ENCODE data around the gene TMPRSS2.

The TMPRSS2 gene

DNA sequence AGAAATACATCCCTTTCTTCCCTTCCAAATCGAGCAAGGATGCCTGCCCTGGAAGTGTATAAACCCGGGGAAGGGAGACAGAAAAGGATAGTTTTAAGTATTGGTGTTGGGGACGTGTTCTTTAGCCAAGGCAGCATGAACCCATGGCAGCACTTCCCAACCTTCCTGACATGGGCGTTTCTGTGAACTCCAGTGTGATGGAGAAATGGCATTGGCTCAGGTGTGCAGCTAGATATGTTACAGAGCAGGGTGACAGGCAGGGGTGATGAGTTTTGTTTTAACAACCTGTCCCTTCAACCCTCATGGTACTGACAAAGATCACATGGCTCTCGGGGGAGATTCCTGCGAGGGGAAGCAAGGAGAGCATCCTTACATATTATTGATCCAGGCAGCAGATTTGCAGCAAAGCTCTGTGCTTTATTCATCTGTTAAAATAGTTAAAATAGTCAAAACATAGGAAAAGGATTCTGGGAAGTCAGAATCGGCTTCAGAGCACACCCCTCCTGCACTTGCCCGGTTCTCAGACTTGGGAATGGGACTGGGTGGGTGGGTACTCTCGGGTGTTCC lies 78.0 kb downstream of the TMPRSS2 start:
- no peak for TF ChIP-seq SIN3A (IDR thresholded peaks at IDR 0.05; ENCODE audit: borderline replicate concordance, insufficient read depth, low read length)
- no peak for TF ChIP-seq POLR2AphosphoS5 (IDR thresholded peaks at IDR 0.05; ENCODE audit: low read depth, low read length)
- no peak for TF ChIP-seq TAF1 (IDR thresholded peaks at IDR 0.05; ENCODE audit: borderline replicate concordance, insufficient read depth, low read length)
- no peak for TF ChIP-seq FOXP2 (optimal IDR thresholded peaks at IDR 0.05; ENCODE audit: borderline replicate concordance, extremely low read depth, extremely low read length, insufficient read depth)
- TF ChIP-seq, protein P1, sequence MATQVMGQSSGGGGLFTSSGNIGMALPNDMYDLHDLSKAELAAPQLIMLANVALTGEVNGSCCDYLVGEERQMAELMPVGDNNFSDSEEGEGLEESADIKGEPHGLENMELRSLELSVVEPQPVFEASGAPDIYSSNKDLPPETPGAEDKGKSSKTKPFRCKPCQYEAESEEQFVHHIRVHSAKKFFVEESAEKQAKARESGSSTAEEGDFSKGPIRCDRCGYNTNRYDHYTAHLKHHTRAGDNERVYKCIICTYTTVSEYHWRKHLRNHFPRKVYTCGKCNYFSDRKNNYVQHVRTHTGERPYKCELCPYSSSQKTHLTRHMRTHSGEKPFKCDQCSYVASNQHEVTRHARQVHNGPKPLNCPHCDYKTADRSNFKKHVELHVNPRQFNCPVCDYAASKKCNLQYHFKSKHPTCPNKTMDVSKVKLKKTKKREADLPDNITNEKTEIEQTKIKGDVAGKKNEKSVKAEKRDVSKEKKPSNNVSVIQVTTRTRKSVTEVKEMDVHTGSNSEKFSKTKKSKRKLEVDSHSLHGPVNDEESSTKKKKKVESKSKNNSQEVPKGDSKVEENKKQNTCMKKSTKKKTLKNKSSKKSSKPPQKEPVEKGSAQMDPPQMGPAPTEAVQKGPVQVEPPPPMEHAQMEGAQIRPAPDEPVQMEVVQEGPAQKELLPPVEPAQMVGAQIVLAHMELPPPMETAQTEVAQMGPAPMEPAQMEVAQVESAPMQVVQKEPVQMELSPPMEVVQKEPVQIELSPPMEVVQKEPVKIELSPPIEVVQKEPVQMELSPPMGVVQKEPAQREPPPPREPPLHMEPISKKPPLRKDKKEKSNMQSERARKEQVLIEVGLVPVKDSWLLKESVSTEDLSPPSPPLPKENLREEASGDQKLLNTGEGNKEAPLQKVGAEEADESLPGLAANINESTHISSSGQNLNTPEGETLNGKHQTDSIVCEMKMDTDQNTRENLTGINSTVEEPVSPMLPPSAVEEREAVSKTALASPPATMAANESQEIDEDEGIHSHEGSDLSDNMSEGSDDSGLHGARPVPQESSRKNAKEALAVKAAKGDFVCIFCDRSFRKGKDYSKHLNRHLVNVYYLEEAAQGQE (IDR thresholded peaks at IDR 0.05; ENCODE audit: insufficient read depth in 1 of 2, low read depth in 2 of 2, low read length in 2 of 2), result no peak

DNA sequence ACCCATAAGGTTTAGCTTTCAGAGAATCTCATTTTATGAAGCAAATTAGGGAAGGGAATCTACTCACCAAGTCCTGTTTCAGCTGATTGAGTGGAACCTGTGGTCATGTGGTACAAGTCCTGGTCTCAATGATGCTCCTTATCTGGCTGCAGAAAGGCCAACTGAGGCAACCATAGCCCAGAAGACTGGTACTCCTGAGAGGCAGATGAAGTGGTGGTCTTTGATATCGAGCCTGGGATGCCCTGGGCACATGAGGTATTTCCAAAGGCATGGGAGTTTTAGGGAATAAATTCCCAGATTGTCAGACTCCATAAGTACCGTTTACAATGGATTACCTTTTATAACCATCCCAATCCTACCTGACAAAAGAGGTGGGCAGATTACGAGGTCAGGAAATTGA lies 78.7 kb downstream of the TMPRSS2 start:
- TF ChIP-seq, protein P1 (IDR thresholded peaks at IDR 0.05; ENCODE audit: insufficient read depth in 1 of 2, low read depth in 2 of 2, low read length in 2 of 2), result no peak
- TF ChIP-seq SIN3A (IDR thresholded peaks at IDR 0.05; ENCODE audit: borderline replicate concordance, insufficient read depth, low read length), result no peak
- TF ChIP-seq POLR2AphosphoS5 (IDR thresholded peaks at IDR 0.05; ENCODE audit: low read depth, low read length), result no peak
- TF ChIP-seq FOXP2 (optimal IDR thresholded peaks at IDR 0.05; ENCODE audit: borderline replicate concordance, extremely low read depth, extremely low read length, insufficient read depth), result no peak
- TF ChIP-seq TAF1 (IDR thresholded peaks at IDR 0.05; ENCODE audit: borderline replicate concordance, insufficient read depth, low read length), result no peak

DNA sequence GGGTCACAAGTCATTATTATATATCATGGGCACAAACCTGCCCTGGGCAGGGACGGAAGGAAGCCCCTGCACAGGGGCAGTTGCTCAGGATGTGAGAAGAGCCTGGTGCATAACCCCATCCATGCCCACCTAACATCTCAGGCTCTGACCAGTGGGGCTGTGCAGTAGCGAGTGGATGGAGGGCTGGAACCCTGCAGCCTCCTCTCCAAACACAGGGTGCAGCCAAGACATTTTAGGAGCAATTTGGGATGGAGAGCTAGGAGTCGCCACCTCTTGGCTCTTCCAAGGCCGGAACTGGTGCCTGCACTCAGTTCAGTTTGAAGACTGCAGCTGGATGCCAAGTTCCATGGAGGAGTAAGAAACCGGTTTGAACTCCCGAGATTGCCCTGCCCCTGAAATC lies 79.1 kb downstream of the TMPRSS2 start:
- TF ChIP-seq TAF1 (IDR thresholded peaks at IDR 0.05; ENCODE audit: borderline replicate concordance, insufficient read depth, low read length) (no peak), SIN3A (IDR thresholded peaks at IDR 0.05; ENCODE audit: borderline replicate concordance, insufficient read depth, low read length) (no peak), POLR2AphosphoS5 (IDR thresholded peaks at IDR 0.05; ENCODE audit: low read depth, low read length) (no peak), FOXP2 (optimal IDR thresholded peaks at IDR 0.05; ENCODE audit: borderline replicate concordance, extremely low read depth, extremely low read length, insufficient read depth) (no peak)
- TF ChIP-seq, protein P1 (IDR thresholded peaks at IDR 0.05; ENCODE audit: insufficient read depth in 1 of 2, low read depth in 2 of 2, low read length in 2 of 2), result no peak

DNA sequence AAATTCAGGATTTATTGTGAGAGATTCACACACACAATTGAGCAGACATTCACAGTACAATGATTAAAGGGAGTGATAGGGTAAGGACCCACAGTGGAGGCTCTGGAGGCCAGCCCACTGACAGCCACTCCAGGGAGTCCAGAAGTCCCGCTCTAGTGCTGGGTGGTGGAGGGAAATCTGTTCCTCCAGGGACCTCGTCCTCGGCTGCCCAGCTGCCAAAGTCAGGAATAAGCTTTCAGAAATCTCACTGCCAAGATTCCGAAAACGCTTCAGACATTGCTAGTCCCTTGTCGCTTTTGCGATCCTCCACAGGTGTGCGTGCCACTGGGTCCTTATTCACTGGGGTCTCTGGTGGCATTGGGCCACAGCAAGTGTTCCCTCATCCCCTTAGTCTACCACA lies 79.6 kb downstream of the TMPRSS2 start:
- no peak for TF ChIP-seq TAF1 (IDR thresholded peaks at IDR 0.05; ENCODE audit: borderline replicate concordance, insufficient read depth, low read length)
- TF ChIP-seq, protein P1 (IDR thresholded peaks at IDR 0.05; ENCODE audit: insufficient read depth in 1 of 2, low read depth in 2 of 2, low read length in 2 of 2), result no peak
- no peak for TF ChIP-seq FOXP2 (optimal IDR thresholded peaks at IDR 0.05; ENCODE audit: borderline replicate concordance, extremely low read depth, extremely low read length, insufficient read depth)
- TF ChIP-seq POLR2AphosphoS5 (IDR thresholded peaks at IDR 0.05; ENCODE audit: low read depth, low read length), result no peak
- TF ChIP-seq SIN3A (IDR thresholded peaks at IDR 0.05; ENCODE audit: borderline replicate concordance, insufficient read depth, low read length), result no peak
